GM12878 (cell line): ENCODE results near the gene CNDP2. TPM values are rescaled to one million over a fixed set of nuclear protein-coding genes. Genes with fewer than 3 reads are reported as not detected.

Experiments
- ATAC-seq: fragments of 200-7000 bp; cut with Tn5 transposase; 3 replicates; pipeline ENCODE4 v1.9.1; 2020; ENCODE audit warnings: mild to moderate bottlenecking, moderate library complexity
- BruUV-seq: library from RNA; stranded (reverse); fragments of 400-500 nt; replicated peaks from 2 replicates; lab custom pipeline; 2021; lab: Mats Ljungman, UMichigan
- CTCF ChIA-PET: fragments of 300-600 bp; sonication (Branson Sonifier 250); formaldehyde crosslinking; extraction: SDS; loops from one replicate; lab custom pipeline; 2021; ENCODE audit warnings: inconsistent platforms; lab: Yijun Ruan, JAX
- POLR2A ChIA-PET: fragments of 350-600 bp; formaldehyde crosslinking; extraction: SDS; loops from one replicate; lab custom pipeline; 2021; ENCODE audit warnings: inconsistent platforms; lab: Charles Lee
- RAD21 ChIA-PET: fragments of 300-600 bp; sonication (Branson Sonifier 250); formaldehyde crosslinking; loops from one replicate; lab custom pipeline; 2023; ENCODE audit warnings: antibody characterized with exemption; ENCODE audit not compliant: unreplicated experiment; lab: Charles Lee
- SMC1A ChIA-PET: fragments of 300-600 bp; sonication (Branson Sonifier 250); formaldehyde crosslinking; loops from one replicate; lab custom pipeline; 2023; ENCODE audit not compliant: unreplicated experiment, uncharacterized antibody; lab: Charles Lee
- DNase-seq: peaks from one replicate; pipeline ENCODE4 v3.0.0-alpha.2; 2011; ENCODE audit warnings: low read depth, low spot score
- FAIRE-seq: peaks from 3 replicates; lab custom pipeline; 2011; peaks lifted over from hg19 to GRCh38; lab: Jason Lieb, UNC
- H2AFZ ChIP-seq: 2 replicates; pipeline ENCODE4 v1.6.0; 2011; ENCODE audit warnings: low read depth, low read length, control low read depth; ENCODE audit not compliant: control insufficient read depth
- H3K27ac ChIP-seq: 2 replicates; pipeline ENCODE4 v1.5.1; 2011; ENCODE audit warnings: control low read depth; ENCODE audit not compliant: control insufficient read depth, insufficient read depth
- H3K27me3 ChIP-seq, 2 experiments: replicated peaks in 1 of 2; 2 replicates each; pipeline versions ENCODE4 v1.6.0 to v1.6.1; 2011; ENCODE audit warnings: low read length in 1 of 2; ENCODE audit not compliant: control insufficient read depth in 2 of 2, insufficient read depth in 2 of 2
- H3K36me3 ChIP-seq, 2 experiments: 2 replicates each; pipeline ENCODE4 v1.5.1; 2011; ENCODE audit warnings: low read length in 1 of 2; ENCODE audit not compliant: control insufficient read depth in 2 of 2, insufficient read depth in 2 of 2
- H3K4me1 ChIP-seq: 2 replicates; pipeline ENCODE4 v1.6.1; 2011; ENCODE audit warnings: mild to moderate bottlenecking, low read length, moderate library complexity, mixed read lengths; ENCODE audit not compliant: control insufficient read depth, insufficient read depth
- H3K4me2 ChIP-seq: 2 replicates; pipeline ENCODE4 v1.6.0; 2011; ENCODE audit warnings: control low read depth; ENCODE audit not compliant: control insufficient read depth, insufficient read depth
- H3K4me3 ChIP-seq: fragments of 200-600 bp; sonication (generic); 2 replicates; pipeline ENCODE4 v1.5.1; 2016
- H3K79me2 ChIP-seq: 2 replicates; pipeline ENCODE4 v1.6.0; 2011; ENCODE audit warnings: low read length; ENCODE audit not compliant: control insufficient read depth, insufficient read depth
- H3K9ac ChIP-seq: 2 replicates; pipeline ENCODE4 v1.8.0; 2011; ENCODE audit warnings: low read length, control low read depth, mixed read lengths; ENCODE audit not compliant: control insufficient read depth, insufficient read depth
- H3K9me3 ChIP-seq: replicated peaks from 3 replicates; pipeline ENCODE4 v1.5.1; 2011; ENCODE audit warnings: mild to moderate bottlenecking, low read length; ENCODE audit not compliant: control insufficient read depth, insufficient read depth
- H4K20me1 ChIP-seq: 2 replicates; pipeline ENCODE4 v1.6.0; 2011; ENCODE audit not compliant: control insufficient read depth, insufficient read depth
- ELK1 ChIP-seq: IDR thresholded peaks from 2 replicates; pipeline ENCODE4 v1.6.1; 2012; ENCODE audit warnings: low read depth, low read length, improper control_type of control experiment
- ETV6 ChIP-seq, 2 experiments: fragments of 450-650 bp in 1 of 2; IDR thresholded peaks in 1 of 2; conservative IDR thresholded peaks in 1 of 2; 2 replicates each; pipeline ENCODE4 v1.6.1; 2014; ENCODE audit warnings: antibody characterized with exemption in 1 of 2, borderline replicate concordance in 1 of 2, low read depth in 1 of 2, mild to moderate bottlenecking in 1 of 2, moderate library complexity in 1 of 2
- PBX3 ChIP-seq: IDR thresholded peaks from 2 replicates; pipeline ENCODE4 v1.6.1; 2011; ENCODE audit warnings: mild to moderate bottlenecking, low read depth, low read length, moderate library complexity; ENCODE audit not compliant: insufficient replicate concordance
- ZBED1 ChIP-seq: IDR thresholded peaks from 2 replicates; pipeline ENCODE4 v1.6.1; 2016; ENCODE audit warnings: borderline replicate concordance
- ZNF384 ChIP-seq: IDR thresholded peaks from 2 replicates; pipeline ENCODE4 v1.6.1; 2012; ENCODE audit warnings: low read depth, mild to moderate bottlenecking, low read length, improper control_type of control experiment, borderline replicate concordance
- WGBS: methylation state at CpG from one replicate; pipeline ENCODE4 v1.1.6; 2016; ENCODE audit warnings: low lambda C conversion rate; ENCODE audit not compliant: insufficient replicate concordance, insufficient coverage; ENCODE audit errors: missing lambda C conversion rate; 5-methylcytosine and 5-hydroxymethylcytosine counted together
- in situ Hi-C: fragments of 300-500 bp; cut with MboI; formaldehyde crosslinking; loops from 9 replicates; pipeline ENCODE4 v1.14.3; 2018; ENCODE audit warnings: mixed read lengths
- intact Hi-C: fragments of 100-400 bp; cut with micrococcal nuclease; formaldehyde crosslinking; loops from one replicate; pipeline ENCODE4 v1.14.2; 2022; ENCODE audit not compliant: unreplicated experiment
- polyA plus RNA-seq, 11 experiments: library from polyadenylated mRNA; depleted of rRNA in 4 of 11; unstranded in 6 of 11; stranded (reverse) in 5 of 11; fragments of >200 nt; fragmentation: Nextera tagmentation in 4 of 11; fragmentation: Illumina TruSeq in 1 of 11; extraction: Ambion mirVana in 4 of 11; extraction: Trizol in 1 of 11; gene quantifications; 1 replicate in 1 of 11; 2 replicates in 10 of 11; pipeline versions ENCODE4 v1.2.1 to v1.2.3, GENCODE V29; 2011 to 2016; ENCODE audit warnings: inconsistent platforms in 2 of 11, missing spikeins in 2 of 11, low read depth in 1 of 11
- total RNA-seq, 4 experiments: library from RNA; depleted of rRNA in 3 of 4; stranded (reverse); fragments of >200 nt in 3 of 4; fragmentation: Illumina TruSeq in 1 of 4; extraction: Trizol in 1 of 4; gene quantifications; 2 replicates each; pipeline versions ENCODE4 v1.2.1 to v1.2.3, GENCODE V29; 2013 to 2021

CNDP2 gene
- total and polyA plus RNA-seq, 10 of the 15 experiments (the other 5 are each of a cell fraction or from before 2014, with no cell fraction given): 63.5 to 213 (median 158) TPM

GRCh38 chr18:74550886-74551285, 54.7 kb downstream of the CNDP2 start:
- WGBS: 77% methylated on average over 6 of the region's 6 CpGs
- no peak overlapping the region for H3K27ac ChIP-seq
- no peaks in the 10 kb centered on the region for H4K20me1 ChIP-seq
- no peak overlapping the region for H3K4me2 ChIP-seq
- DNase-seq: no peak
- RAD21 ChIA-PET: interaction anchor here (0.7 to 1.9 kb wide), 8 partner anchors 50 to 354 kb away, joined by 3 to 12 read pairs (median 6); no protein-coding TSS in a partner anchor
- POLR2A ChIA-PET: interaction anchor here (0.6 kb wide), 1 partner anchor 161 kb away, joined by 3 read pairs; no protein-coding TSS in a partner anchor
- no TSS peak for BruUV-seq
- intact Hi-C loops (loop anchor here (5.0 kb wide), 1 partner anchor 509 kb away; no protein-coding TSS in a partner anchor), in situ Hi-C loops (loop anchor here (5.0 kb wide), 2 partner anchors 199 to 354 kb away; no protein-coding TSS in a partner anchor)
- H3K36me3 ChIP-seq: no peaks in the 10 kb centered on the region
- no peaks in the 10 kb centered on the region for H3K79me2 ChIP-seq
- FAIRE-seq: no peak
- no peak overlapping the region for H2AFZ ChIP-seq
- no peaks in the 10 kb centered on the region; a peak in 1 of 4 replicates for H3K27me3 ChIP-seq
- H3K4me3 ChIP-seq: no peak overlapping the region
- no peak for TF ChIP-seq ELK1
- CTCF ChIA-PET: interaction anchor here (0.6 to 1.9 kb wide), 18 partner anchors 28 to 468 kb away, joined by 3 to 22 read pairs (median 5); partner anchors contain the start of gene CNDP2
- H3K9ac ChIP-seq: no peak overlapping the region
- 0 out of 2 replicates have a peak, but pooled peaks cover 5% of the 10 kb centered on the region for H3K4me1 ChIP-seq
- no peak for ATAC-seq
- SMC1A ChIA-PET: interaction anchor here (0.7 to 1.9 kb wide), 6 partner anchors 11 to 353 kb away, joined by 3 to 9 read pairs (median 5); no protein-coding TSS in a partner anchor
- H3K9me3 ChIP-seq: peaks cover 5% of the 10 kb centered on the region; the same call in 1 of the 3 replicates

GRCh38 chr18:74551452-74551851, 55.3 kb downstream of the CNDP2 start:
- BruUV-seq: no TSS peak
- in situ Hi-C loops: loop anchor here (5.0 kb wide), 2 partner anchors 199 to 354 kb away; no protein-coding TSS in a partner anchor
- no peak for FAIRE-seq
- no peaks in the 10 kb centered on the region for H3K36me3 ChIP-seq
- RAD21 ChIA-PET: interaction anchor here (0.6 to 1.9 kb wide), 17 partner anchors 10 to 674 kb away, joined by 3 to 15 read pairs (median 6); partner anchors contain the start of gene CNDP2
- POLR2A ChIA-PET: interaction anchor here (0.6 to 0.9 kb wide), 4 partner anchors 9 to 308 kb away, joined by 3 to 6 read pairs (median 4); partner anchors contain the start of gene ZNF407
- no peak for DNase-seq
- ATAC-seq: no peak
- CTCF ChIA-PET: interaction anchor here (0.6 to 1.6 kb wide), 41 partner anchors 10 to 511 kb away, joined by 3 to 42 read pairs (median 5); partner anchors contain the start of gene CNDP2
- H3K4me3 ChIP-seq: no peak overlapping the region
- SMC1A ChIA-PET: interaction anchor here (0.6 to 1.9 kb wide), 26 partner anchors 9 to 928 kb away, joined by 3 to 22 read pairs (median 4); partner anchors contain the start of gene CNDP2
- H3K4me2 ChIP-seq: no peak overlapping the region
- H3K9me3 ChIP-seq: peaks cover 5% of the 10 kb centered on the region; the same call in 1 of the 3 replicates
- 0 out of 2 replicates have a peak, but pooled peaks cover 5% of the 10 kb centered on the region for H3K4me1 ChIP-seq
- no peak overlapping the region for H3K27ac ChIP-seq
- no peak overlapping the region for H3K9ac ChIP-seq
- TF ChIP-seq ZNF384 (no peak), ZBED1 (no peak), PBX3 (no peak), ETV6 (conservative IDR thresholded peaks at IDR 0.05 in 1 of 2, IDR thresholded peaks at IDR 0.05 in 1 of 2; ENCODE audit: borderline replicate concordance in 1 of 2, low read depth in 1 of 2) (no peak)
- TF ChIP-seq, all 136 proteins: peak for 0
- intact Hi-C loops: loop anchor here (5.0 kb wide), 1 partner anchor 509 kb away; no protein-coding TSS in a partner anchor
- Histone ChIP-seq H3K79me2 (no peaks in the 10 kb centered on the region), H4K20me1 (no peaks in the 10 kb centered on the region), H3K27me3 (no peaks in the 10 kb centered on the region; a peak in 1 of 4 replicates), H2AFZ (no peak overlapping the region)
- WGBS: 0% methylated on average over 3 of the region's 3 CpGs
